GM12875 (cell line): ENCODE measurements around the gene ABHD17A.

Source experiments
- H3K4me3 ChIP-seq: one replicate; pipeline ENCODE4 v1.5.1; 2011; ENCODE audit warnings: low read depth, low read length, control low read depth
- TF ChIP-seq, protein P1 (sequence below): IDR thresholded peaks from 2 replicates; pipeline ENCODE4 v1.5.1; 2011; ENCODE audit warnings: low read depth, mild to moderate bottlenecking, control low read depth, inconsistent platforms, low read length, moderate library complexity, borderline replicate concordance; ENCODE audit not compliant: insufficient read depth

The ABHD17A gene

DNA sequence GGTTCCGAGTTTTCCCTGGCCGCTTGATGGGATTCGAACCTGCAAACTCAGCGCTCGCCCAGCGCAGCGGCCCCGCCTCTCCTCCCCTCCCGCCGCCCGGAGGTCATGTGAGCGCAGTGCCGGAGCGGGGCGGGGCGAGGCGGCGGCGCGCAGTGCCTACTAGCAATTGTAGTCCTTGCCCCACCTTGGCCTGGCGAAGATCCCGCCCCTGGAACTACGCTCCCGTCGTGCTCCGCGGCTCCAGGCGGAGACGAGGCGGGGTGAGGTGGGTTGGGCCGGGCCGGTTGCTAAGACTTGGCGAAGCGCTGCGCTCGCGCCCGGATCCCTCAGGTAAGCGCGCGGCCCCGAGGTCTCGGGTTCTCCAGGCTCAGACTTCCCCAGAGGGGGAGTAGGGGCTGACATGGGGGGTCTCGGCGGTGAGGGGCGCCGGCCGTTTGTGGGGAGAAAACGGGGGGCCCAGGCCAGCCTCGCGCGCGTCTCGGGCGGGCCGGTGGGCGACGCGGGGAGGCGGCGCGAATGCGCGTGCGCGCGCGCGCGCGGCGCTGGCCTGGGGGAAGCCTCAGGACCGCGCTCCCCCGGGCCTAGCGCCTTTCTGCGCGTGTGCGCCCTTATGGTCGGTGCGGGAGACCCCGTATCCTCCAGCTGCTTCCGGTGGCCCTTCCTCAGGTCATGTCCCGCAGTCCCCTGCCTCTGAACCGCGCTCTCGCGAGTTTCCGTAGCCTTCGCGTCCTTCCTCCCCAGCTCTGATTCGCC, 20.0 kb upstream of the ABHD17A start, which contains the start of the genes ADAT3 and SCAMP4:
ADAT3 (plus strand) TSS at position 290 of the 753 bp plus-strand sequence. CDS start 6,649 bp downstream, outside the sequence.
SCAMP4 (plus strand) TSS at position 290 of the 753 bp plus-strand sequence. CDS start 9,621 bp downstream, outside the sequence.
- H3K4me3 ChIP-seq = peak within 1 kb of the TSS; percentile 83
- TF ChIP-seq, protein P1, sequence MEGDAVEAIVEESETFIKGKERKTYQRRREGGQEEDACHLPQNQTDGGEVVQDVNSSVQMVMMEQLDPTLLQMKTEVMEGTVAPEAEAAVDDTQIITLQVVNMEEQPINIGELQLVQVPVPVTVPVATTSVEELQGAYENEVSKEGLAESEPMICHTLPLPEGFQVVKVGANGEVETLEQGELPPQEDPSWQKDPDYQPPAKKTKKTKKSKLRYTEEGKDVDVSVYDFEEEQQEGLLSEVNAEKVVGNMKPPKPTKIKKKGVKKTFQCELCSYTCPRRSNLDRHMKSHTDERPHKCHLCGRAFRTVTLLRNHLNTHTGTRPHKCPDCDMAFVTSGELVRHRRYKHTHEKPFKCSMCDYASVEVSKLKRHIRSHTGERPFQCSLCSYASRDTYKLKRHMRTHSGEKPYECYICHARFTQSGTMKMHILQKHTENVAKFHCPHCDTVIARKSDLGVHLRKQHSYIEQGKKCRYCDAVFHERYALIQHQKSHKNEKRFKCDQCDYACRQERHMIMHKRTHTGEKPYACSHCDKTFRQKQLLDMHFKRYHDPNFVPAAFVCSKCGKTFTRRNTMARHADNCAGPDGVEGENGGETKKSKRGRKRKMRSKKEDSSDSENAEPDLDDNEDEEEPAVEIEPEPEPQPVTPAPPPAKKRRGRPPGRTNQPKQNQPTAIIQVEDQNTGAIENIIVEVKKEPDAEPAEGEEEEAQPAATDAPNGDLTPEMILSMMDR = no peak

DNA sequence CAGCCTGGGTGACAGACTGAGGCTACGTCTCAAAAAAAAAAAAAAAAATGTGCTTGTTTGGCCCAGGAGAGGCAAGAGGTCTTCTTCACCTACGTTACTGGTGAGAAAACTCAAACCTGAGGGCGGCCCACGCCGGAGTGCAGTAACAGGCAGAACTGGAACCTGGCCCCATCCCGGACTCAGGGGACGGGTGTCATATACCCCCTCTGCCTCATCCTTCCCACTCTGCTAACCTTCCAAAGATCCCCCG, 19.5 kb upstream of the ABHD17A start:
- peak overlapping the region; percentile 83 for H3K4me3 ChIP-seq
- TF ChIP-seq, protein P1 = no peak

DNA sequence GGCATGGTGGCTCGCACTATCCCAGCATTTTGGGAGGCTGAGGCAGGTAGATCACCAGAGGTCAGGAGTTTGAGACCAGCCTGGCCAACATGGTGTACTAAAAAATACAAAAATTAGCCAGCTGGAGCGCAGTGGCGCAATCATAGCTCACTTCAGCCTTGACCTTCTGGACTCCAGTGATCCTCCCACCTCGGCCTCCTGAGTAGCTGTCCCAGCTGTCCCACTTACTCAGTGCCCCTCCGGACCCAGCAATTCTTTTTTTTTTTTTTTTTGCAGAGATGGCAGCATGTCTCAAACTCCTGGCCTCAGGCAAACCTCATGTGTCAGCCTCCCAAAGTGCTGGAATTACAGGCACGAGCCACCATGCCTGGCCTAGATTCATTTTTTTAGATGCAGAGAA, 17.6 kb upstream of the ABHD17A start:
- TF ChIP-seq, protein P1 = no peak
- H3K4me3 ChIP-seq = no peak overlapping the region

DNA sequence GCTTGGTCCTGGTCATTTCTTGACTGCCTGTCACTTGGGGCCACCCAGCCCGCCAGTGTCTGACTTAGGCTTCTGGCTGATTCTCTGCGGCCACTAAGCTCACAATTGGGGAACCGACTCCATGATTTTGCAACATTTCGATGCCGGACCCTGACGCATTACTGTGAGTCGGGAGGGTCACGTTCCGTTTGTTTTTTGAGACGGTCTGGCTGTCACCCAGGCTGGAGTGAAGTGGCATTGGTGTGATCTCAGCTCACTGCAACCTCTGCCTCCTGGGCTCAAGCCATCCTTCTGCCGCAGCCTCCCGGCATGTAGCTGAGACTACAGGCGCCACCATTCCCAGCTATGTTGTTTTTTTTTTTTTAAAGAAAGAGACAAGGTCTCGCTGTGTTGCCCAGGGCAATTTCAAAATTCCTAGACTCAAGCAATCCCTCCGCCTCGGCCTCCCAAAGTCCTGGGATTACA, 16.7 kb upstream of the ABHD17A start:
- no peak overlapping the region for H3K4me3 ChIP-seq
- TF ChIP-seq, protein P1 = no peak

DNA sequence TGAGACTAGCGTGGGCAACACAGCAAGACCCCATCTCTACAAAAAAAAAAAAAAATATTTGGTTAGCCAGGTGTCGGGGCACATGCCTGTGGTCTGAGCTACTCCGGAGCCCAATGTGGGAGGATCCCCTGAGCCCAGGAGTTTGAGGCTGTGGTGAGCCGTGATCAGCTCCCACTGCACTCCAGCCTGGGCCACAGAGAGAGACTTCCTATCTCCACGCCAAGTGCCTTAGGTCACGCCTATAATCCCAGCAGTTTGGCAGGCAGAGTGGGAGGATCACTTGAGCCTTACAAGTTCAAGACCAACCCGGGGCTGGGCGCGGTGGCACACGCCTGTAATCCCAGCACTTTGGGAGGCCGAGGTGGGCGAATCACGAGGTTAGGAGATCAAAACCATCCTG, 11.2 kb upstream of the ABHD17A start:
- TF ChIP-seq, protein P1 = no peak
- no peak overlapping the region for H3K4me3 ChIP-seq

DNA sequence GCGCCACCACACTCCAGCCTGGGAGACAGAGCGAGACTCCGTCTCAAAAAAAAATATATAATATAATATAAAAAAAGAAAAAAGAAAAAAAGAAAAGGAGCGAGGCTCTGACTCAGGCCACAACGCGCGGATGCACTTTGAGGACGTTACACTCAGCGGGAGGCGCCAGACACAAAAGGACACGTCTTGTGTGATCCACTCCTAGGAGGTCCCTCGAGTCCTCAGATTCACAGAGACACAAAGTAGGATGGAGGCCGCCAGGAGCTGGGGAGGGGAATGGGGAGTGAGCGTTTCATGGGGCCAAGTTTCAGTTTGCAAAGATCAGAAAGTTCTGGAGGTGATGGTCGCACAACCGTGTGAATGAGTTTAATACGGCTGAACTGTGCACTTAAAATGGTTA, 8.5 kb upstream of the ABHD17A start:
- TF ChIP-seq, protein P1 = no peak
- no peak overlapping the region for H3K4me3 ChIP-seq

DNA sequence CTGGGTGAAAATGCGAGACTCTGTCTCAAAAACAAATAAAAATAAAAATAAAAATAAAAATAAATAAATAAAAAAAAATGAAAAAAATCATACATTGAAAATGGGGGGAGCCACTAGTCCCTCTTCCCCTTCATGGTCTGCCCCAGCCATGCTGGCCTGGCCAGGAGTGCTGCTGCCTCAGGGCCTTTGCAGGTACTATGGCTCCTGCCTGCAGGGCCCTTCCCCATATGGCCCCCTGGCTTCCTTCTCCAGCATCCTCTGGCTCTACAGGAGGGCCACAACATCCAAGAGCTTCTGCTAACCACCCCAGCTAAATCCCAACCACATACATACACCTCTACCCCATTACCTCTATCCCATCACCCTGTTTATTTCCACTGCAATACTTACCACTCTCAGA, 4.6 kb upstream of the ABHD17A start:
- TF ChIP-seq, protein P1 = no peak
- H3K4me3 ChIP-seq = no peak overlapping the region
